Measurements from ENCODE around the gene SOX6.

The SOX6 gene

GRCh38 chr11:16093889-16094653, 262.3 kb downstream of the SOX6 start:
- no peak overlapping the region for H3K27ac ChIP-seq
- no peak for TF ChIP-seq CTCF (conservative IDR thresholded peaks at IDR 0.05; ENCODE audit: low read depth, low read length)
- no peak overlapping the region for H3K4me2 ChIP-seq
- H3K27me3 ChIP-seq (ENCODE audit: insufficient read depth, low read depth), result no peaks in the 10 kb centered on the region
- no peaks in the 10 kb centered on the region for H3K36me3 ChIP-seq (ENCODE audit: insufficient read depth)
- H3K79me2 ChIP-seq (ENCODE audit: insufficient read depth, low read depth), result no peaks in the 10 kb centered on the region
- H4K20me1 ChIP-seq (ENCODE audit: insufficient read depth), result no peaks in the 10 kb centered on the region
- H3K4me3 ChIP-seq (IDR thresholded peaks at IDR 0.05; ENCODE audit: insufficient read depth, low read depth, low read length), result no peak overlapping the region
- H2AFZ ChIP-seq (ENCODE audit: low read depth), result no peak overlapping the region
- H3K4me1 ChIP-seq (ENCODE audit: low read depth, poor library complexity, severe bottlenecking), result no peaks in the 10 kb centered on the region
- no peak overlapping the region for H3K9ac ChIP-seq

- no peaks in the 10 kb centered on the region for H3K79me2 ChIP-seq (ENCODE audit: insufficient read depth, low read depth)
- no peaks in the 10 kb centered on the region for H3K4me1 ChIP-seq (ENCODE audit: low read depth, poor library complexity, severe bottlenecking)
- no peak for TF ChIP-seq CTCF (conservative IDR thresholded peaks at IDR 0.05; ENCODE audit: low read depth, low read length)
- no peaks in the 10 kb centered on the region for H3K27me3 ChIP-seq (ENCODE audit: insufficient read depth, low read depth)
- H2AFZ ChIP-seq (ENCODE audit: low read depth), result no peak overlapping the region
- H3K4me2 ChIP-seq, result no peak overlapping the region
- H3K27ac ChIP-seq, result no peak overlapping the region
- no peak overlapping the region for H3K9ac ChIP-seq
- no peaks in the 10 kb centered on the region for H4K20me1 ChIP-seq (ENCODE audit: insufficient read depth)
- no peak overlapping the region for H3K4me3 ChIP-seq (IDR thresholded peaks at IDR 0.05; ENCODE audit: insufficient read depth, low read depth, low read length)
- no peaks in the 10 kb centered on the region for H3K36me3 ChIP-seq (ENCODE audit: insufficient read depth)
These were observed 264.5 kb downstream of the SOX6 start for GRCh38 chr11:16091862-16092261.

GRCh38 chr11:16089481-16089880, 266.9 kb downstream of the SOX6 start:
- Histone ChIP-seq H4K20me1 (ENCODE audit: insufficient read depth) (no peaks in the 10 kb centered on the region), H3K4me3 (IDR thresholded peaks at IDR 0.05; ENCODE audit: insufficient read depth, low read depth, low read length) (no peak overlapping the region), H3K9ac (no peak overlapping the region), H3K36me3 (ENCODE audit: insufficient read depth) (no peaks in the 10 kb centered on the region), H3K27me3 (ENCODE audit: insufficient read depth, low read depth) (no peaks in the 10 kb centered on the region), H3K79me2 (ENCODE audit: insufficient read depth, low read depth) (no peaks in the 10 kb centered on the region), H3K4me1 (ENCODE audit: low read depth, poor library complexity, severe bottlenecking) (no peaks in the 10 kb centered on the region), H3K4me2 (no peak overlapping the region), H2AFZ (ENCODE audit: low read depth) (no peak overlapping the region), H3K27ac (no peak overlapping the region)
- TF ChIP-seq CTCF (conservative IDR thresholded peaks at IDR 0.05; ENCODE audit: low read depth, low read length), result no peak

GRCh38 chr11:16088774-16089173, 267.6 kb downstream of the SOX6 start:
- Histone ChIP-seq H3K9ac (no peak overlapping the region), H3K36me3 (ENCODE audit: insufficient read depth) (no peaks in the 10 kb centered on the region), H3K4me1 (ENCODE audit: low read depth, poor library complexity, severe bottlenecking) (no peaks in the 10 kb centered on the region), H4K20me1 (ENCODE audit: insufficient read depth) (no peaks in the 10 kb centered on the region), H3K27me3 (ENCODE audit: insufficient read depth, low read depth) (no peaks in the 10 kb centered on the region), H3K4me2 (no peak overlapping the region), H3K27ac (no peak overlapping the region), H2AFZ (ENCODE audit: low read depth) (no peak overlapping the region), H3K4me3 (IDR thresholded peaks at IDR 0.05; ENCODE audit: insufficient read depth, low read depth, low read length) (no peak overlapping the region), H3K79me2 (ENCODE audit: insufficient read depth, low read depth) (no peaks in the 10 kb centered on the region)
- no peak for TF ChIP-seq CTCF (conservative IDR thresholded peaks at IDR 0.05; ENCODE audit: low read depth, low read length)
